Epithelial cell of proximal tubule (primary cell): Measurements from ENCODE around the gene RGS9. TPM values are rescaled to one million over a fixed set of nuclear protein-coding genes. Genes with fewer than 3 reads are reported as not detected.

Source experiments
- DNase-seq: peaks from one replicate; pipeline ENCODE4 v3.0.0-alpha.2; 2011; ENCODE audit warnings: low read depth
- H3K4me3 ChIP-seq: 2 replicates; pipeline ENCODE4 v1.5.1; 2011; ENCODE audit warnings: low read depth, mild to moderate bottlenecking, low read length
- total RNA-seq: library from RNA; depleted of rRNA; stranded (reverse); fragments of >200 nt; gene quantifications from 2 replicates; pipeline ENCODE4 v1.2.3, GENCODE V29; 2015
- TF ChIP-seq, protein P1 (sequence below): conservative IDR thresholded peaks from 2 replicates; pipeline ENCODE4 v1.5.1; 2012; ENCODE audit warnings: low read depth, mild to moderate bottlenecking, low read length

Gene RGS9
- total RNA-seq, 1 donor from 2014 or later: 5.2 TPM

DNA sequence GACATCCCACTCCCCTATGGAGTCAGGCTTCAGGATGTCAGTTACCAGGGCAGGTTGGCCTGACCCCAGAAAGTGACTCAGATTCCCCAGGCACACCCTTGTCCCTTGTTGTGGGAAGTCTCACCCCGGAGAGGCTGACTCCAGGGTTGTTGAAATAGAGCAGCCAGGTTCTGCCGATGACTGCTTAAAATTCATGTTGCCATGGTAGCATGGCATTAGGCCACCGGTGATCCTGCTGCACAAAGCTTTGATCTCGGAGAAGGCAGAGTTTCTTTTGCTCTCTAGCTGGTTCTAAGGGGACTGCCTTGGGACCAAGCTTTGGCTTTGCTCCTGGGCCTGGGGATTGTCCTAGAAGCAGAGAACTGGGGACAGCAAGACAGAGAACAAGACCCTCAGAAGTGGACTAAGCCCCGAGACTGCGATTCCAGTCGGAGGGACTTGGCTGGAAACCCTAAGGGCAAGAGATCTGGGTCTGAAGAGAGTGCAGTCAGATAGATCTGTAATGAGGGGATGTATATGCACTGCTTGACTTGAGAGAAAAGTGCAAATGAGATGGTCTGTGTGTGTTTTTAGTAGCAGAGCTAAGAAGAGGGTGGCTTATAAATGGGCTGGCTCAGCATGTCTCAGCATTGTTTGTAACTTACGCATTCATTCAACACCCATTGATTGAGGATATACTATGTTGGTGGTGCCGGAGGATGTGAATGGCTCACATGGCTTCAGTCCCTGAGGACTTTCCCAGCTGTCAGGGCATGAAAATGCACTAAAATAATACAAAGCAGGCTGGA, 106.9 kb downstream of the RGS9 start:
- TF ChIP-seq, protein P1, sequence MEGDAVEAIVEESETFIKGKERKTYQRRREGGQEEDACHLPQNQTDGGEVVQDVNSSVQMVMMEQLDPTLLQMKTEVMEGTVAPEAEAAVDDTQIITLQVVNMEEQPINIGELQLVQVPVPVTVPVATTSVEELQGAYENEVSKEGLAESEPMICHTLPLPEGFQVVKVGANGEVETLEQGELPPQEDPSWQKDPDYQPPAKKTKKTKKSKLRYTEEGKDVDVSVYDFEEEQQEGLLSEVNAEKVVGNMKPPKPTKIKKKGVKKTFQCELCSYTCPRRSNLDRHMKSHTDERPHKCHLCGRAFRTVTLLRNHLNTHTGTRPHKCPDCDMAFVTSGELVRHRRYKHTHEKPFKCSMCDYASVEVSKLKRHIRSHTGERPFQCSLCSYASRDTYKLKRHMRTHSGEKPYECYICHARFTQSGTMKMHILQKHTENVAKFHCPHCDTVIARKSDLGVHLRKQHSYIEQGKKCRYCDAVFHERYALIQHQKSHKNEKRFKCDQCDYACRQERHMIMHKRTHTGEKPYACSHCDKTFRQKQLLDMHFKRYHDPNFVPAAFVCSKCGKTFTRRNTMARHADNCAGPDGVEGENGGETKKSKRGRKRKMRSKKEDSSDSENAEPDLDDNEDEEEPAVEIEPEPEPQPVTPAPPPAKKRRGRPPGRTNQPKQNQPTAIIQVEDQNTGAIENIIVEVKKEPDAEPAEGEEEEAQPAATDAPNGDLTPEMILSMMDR: no peak
- DNase-seq: peak; percentile 7
- H3K4me3 ChIP-seq: no peak overlapping the region

- no peak overlapping the region for H3K4me3 ChIP-seq
- no peak for DNase-seq
- TF ChIP-seq, protein P1: no peak
Observed at GRCh38 chr17:65246252-65246651, 109.1 kb downstream of the RGS9 start.

GRCh38 chr17:65249774-65250173, 112.6 kb downstream of the RGS9 start:
- no peak for DNase-seq
- H3K4me3 ChIP-seq: no peak overlapping the region
- TF ChIP-seq, protein P1: no peak

DNA sequence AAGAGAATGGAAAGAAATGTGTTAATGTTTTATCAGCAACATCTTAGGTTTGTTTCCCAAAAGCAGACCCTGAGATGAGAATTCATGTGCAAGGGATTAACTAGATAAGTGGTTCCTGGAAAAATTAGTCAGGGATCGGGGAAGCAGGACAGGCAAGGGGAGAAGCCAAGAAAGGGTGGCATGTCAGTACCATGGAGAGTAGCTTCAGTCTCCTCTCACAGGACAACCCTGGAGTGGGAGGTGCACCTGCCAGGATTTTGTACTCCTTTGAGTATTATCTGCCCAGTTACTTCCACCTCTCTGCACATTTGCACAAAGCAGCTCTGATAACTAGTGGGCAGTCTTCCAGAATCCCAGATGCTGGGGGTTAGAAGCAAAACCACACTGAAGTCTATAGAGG, 117.0 kb downstream of the RGS9 start:
- DNase-seq: no peak
- TF ChIP-seq, protein P1: no peak
- H3K4me3 ChIP-seq: no peak overlapping the region

GRCh38 chr17:65259281-65259680, 122.1 kb downstream of the RGS9 start:
- no peak overlapping the region for H3K4me3 ChIP-seq

GRCh38 chr17:65259696-65260485, 122.7 kb downstream of the RGS9 start:
- TF ChIP-seq, protein P1: no peak
- no peak overlapping the region for H3K4me3 ChIP-seq

More at GRCh38 chr17:65259281-65259680, 122.1 kb downstream of the RGS9 start:
- TF ChIP-seq, protein P1: no peak
- DNase-seq: no peak

GRCh38 chr17:65260626-65261025, 123.5 kb downstream of the RGS9 start:
- H3K4me3 ChIP-seq: no peak overlapping the region
- TF ChIP-seq, protein P1: no peak
- DNase-seq: no peak

More at GRCh38 chr17:65259696-65260485, 122.7 kb downstream of the RGS9 start:
- no peak for DNase-seq
